Upper lobe of left lung (tissue), 4 donors: Measurements from ENCODE around the gene LIPN.

Experiments
- POLR2A ChIP-seq, 4 donors: fragments of 450-650 bp; IDR thresholded peaks; one replicate each; pipeline ENCODE4 v1.5.1; 2016 to 2017; ENCODE audit warnings: antibody characterized with exemption in 4 of 4, mild to moderate bottlenecking in 2 of 4
- POLR2AphosphoS5 ChIP-seq, 2 donors: sonication (generic); formaldehyde crosslinking; IDR thresholded peaks; one replicate each; pipeline ENCODE4 v1.5.1; 2017; ENCODE audit warnings: antibody characterized with exemption in 2 of 2

DNA sequence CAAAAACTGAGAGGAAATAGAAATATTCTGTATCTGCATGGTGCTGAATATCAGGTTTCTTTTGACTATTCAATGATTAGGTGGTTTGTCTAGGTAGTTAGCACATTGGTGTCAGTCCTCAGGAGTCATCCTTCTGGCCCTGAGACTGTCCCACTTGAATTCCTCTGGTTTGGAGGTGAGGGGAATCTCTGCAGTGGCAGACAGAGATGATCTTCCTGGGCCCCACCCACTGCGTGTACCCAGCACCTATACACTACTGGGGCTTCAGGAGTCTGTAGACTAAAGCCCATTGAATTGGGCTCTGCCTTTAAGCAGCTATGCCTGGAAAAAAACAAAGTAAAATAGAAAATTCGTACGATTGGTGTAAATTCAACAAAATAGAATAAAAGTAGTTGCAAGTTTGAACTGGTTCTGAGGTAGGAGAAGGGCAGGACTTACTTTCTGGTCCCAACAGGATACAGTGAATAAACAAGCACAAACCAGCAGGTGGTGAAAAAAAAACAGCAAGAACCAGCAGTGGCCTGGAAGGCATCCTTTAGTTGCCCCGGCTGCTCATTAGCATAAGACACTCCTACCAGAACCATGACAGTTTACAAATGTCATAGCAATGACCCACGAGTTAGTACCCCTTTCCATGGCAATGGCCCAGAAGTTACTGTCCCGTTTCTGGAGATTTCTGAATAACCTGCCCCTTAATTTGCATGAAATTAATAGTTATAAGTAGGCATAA, 44.4 kb downstream of the LIPN start:
- no peak for TF ChIP-seq POLR2A (IDR thresholded peaks at IDR 0.05)
- TF ChIP-seq POLR2AphosphoS5 (IDR thresholded peaks at IDR 0.05) = no peak
